ENCODE measurements around the gene PLB1.

Gene PLB1

GRCh38 chr2:28453396-28453795 is 42.5 kb upstream of the PLB1 start:
- no peak overlapping the region for H3K9ac ChIP-seq (ENCODE audit: low read depth, low read length)
- H3K27me3 ChIP-seq (ENCODE audit: control insufficient read depth, insufficient read depth, low read length), result no peaks in the 10 kb centered on the region
- no peaks in the 10 kb centered on the region for H3K9me3 ChIP-seq (ENCODE audit: control insufficient read depth, insufficient read depth, low read length)
- no peak overlapping the region for H3K4me3 ChIP-seq (ENCODE audit: low read depth, low read length)
- H3K4me1 ChIP-seq (ENCODE audit: control insufficient read depth, insufficient read depth, low read length), result no peaks in the 10 kb centered on the region
- no peaks in the 10 kb centered on the region for H3K36me3 ChIP-seq (ENCODE audit: control insufficient read depth, insufficient read depth, low read length)

- Histone ChIP-seq H3K4me3 (ENCODE audit: low read depth, low read length) (no peak overlapping the region), H3K9ac (ENCODE audit: low read depth, low read length) (no peak overlapping the region), H3K36me3 (ENCODE audit: control insufficient read depth, insufficient read depth, low read length) (no peaks in the 10 kb centered on the region), H3K9me3 (ENCODE audit: control insufficient read depth, insufficient read depth, low read length) (no peaks in the 10 kb centered on the region), H3K27me3 (ENCODE audit: control insufficient read depth, insufficient read depth, low read length) (no peaks in the 10 kb centered on the region), H3K4me1 (ENCODE audit: control insufficient read depth, insufficient read depth, low read length) (no peaks in the 10 kb centered on the region)
Measured at GRCh38 chr2:28454016-28454930, 41.6 kb upstream of the PLB1 start.

DNA sequence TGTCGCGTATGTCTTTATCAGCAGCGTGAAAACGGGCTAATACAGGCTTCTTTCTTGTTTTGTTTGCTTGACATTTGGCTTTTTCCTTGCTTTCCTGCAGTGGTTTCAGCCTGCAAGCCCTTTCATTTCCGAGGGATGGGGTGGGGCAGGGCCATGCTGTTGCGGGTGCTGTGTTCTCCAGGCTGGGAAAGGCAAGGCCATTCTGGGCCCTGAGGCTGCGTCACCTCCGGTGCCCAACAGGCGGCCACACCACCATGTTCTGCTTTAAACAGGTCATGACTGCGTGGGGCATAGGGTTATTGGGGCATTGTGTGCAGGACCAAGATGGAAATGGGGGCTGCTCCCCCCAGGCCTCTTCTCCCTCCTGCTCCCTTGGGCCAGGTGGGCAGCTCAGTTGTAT is 38.6 kb upstream of the PLB1 start:
- no peak overlapping the region for H3K9ac ChIP-seq (ENCODE audit: low read depth, low read length)
- H3K9me3 ChIP-seq (ENCODE audit: control insufficient read depth, insufficient read depth, low read length), result no peaks in the 10 kb centered on the region
- no peaks in the 10 kb centered on the region for H3K4me1 ChIP-seq (ENCODE audit: control insufficient read depth, insufficient read depth, low read length)
- no peak overlapping the region for H3K4me3 ChIP-seq (ENCODE audit: low read depth, low read length)
- no peaks in the 10 kb centered on the region for H3K36me3 ChIP-seq (ENCODE audit: control insufficient read depth, insufficient read depth, low read length)
- H3K27me3 ChIP-seq (ENCODE audit: control insufficient read depth, insufficient read depth, low read length), result no peaks in the 10 kb centered on the region

DNA sequence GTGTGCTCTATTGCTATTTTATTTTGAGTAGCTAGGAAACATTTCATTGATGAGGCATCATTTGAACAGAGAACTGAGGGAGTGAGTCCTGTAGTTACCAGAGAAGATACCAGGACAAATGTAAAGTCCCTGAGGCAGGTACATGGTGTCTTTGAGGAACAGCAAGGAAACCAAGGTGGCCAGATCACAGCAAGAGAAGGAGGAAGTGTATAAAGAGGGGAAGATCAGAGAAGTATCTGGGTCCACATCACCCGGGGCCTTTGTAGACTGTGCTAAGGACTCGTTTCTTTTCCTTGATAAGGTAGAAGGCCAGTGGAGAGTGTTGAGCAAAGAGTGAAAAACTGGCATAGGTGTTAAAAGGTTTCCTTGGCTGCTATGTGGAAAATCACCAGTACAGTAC is 34.8 kb upstream of the PLB1 start:
- Histone ChIP-seq H3K4me3 (ENCODE audit: low read depth, low read length) (no peak overlapping the region), H3K4me1 (ENCODE audit: control insufficient read depth, insufficient read depth, low read length) (no peaks in the 10 kb centered on the region), H3K36me3 (ENCODE audit: control insufficient read depth, insufficient read depth, low read length) (no peaks in the 10 kb centered on the region), H3K27me3 (ENCODE audit: control insufficient read depth, insufficient read depth, low read length) (no peaks in the 10 kb centered on the region), H3K9ac (ENCODE audit: low read depth, low read length) (no peak overlapping the region), H3K9me3 (ENCODE audit: control insufficient read depth, insufficient read depth, low read length) (no peaks in the 10 kb centered on the region)

- no peaks in the 10 kb centered on the region for H3K27me3 ChIP-seq (ENCODE audit: control insufficient read depth, insufficient read depth, low read length)
- H3K4me3 ChIP-seq (ENCODE audit: low read depth, low read length), result no peak overlapping the region
- H3K4me1 ChIP-seq (ENCODE audit: control insufficient read depth, insufficient read depth, low read length), result no peaks in the 10 kb centered on the region
Measured at GRCh38 chr2:28462122-28462521, 33.7 kb upstream of the PLB1 start.

DNA sequence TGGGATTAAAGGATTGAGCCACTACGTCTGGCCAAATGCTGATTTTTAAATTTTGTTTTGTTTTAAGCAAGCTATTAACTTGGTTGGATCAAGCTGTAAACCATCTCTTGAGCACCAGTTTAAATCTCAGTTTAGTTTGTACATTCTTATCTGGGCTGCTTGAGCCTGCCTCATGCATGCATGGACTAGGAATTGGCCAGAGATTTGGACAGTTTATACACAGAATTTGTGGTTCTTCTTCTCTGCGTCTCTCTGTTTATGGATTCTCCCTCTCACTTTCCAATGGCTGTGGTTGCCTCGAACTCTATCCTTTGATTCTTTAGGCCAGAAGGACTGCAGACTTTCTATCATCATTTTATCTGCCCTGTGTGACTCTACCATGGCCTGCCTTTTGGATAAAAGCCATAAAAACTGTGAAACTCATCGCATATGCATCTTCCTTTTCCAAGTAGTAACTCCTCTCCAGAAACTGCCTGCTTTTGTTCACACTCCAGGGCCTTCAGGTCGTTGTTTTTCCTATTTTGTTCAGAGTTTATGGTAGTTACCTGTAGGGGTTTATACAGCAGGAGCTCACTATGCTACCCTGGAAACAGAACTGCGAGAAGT is 32.5 kb upstream of the PLB1 start:
- no peak overlapping the region for H3K9ac ChIP-seq (ENCODE audit: low read depth, low read length)
- no peaks in the 10 kb centered on the region for H3K9me3 ChIP-seq (ENCODE audit: control insufficient read depth, insufficient read depth, low read length)
- no peaks in the 10 kb centered on the region for H3K4me1 ChIP-seq (ENCODE audit: control insufficient read depth, insufficient read depth, low read length)
- H3K27me3 ChIP-seq (ENCODE audit: control insufficient read depth, insufficient read depth, low read length), result no peaks in the 10 kb centered on the region
- H3K4me3 ChIP-seq (ENCODE audit: low read depth, low read length), result no peak overlapping the region
- H3K36me3 ChIP-seq (ENCODE audit: control insufficient read depth, insufficient read depth, low read length), result no peaks in the 10 kb centered on the region

More at GRCh38 chr2:28462122-28462521, 33.7 kb upstream of the PLB1 start:
- H3K9ac ChIP-seq (ENCODE audit: low read depth, low read length), result no peak overlapping the region
- H3K9me3 ChIP-seq (ENCODE audit: control insufficient read depth, insufficient read depth, low read length), result no peaks in the 10 kb centered on the region
- H3K36me3 ChIP-seq (ENCODE audit: control insufficient read depth, insufficient read depth, low read length), result no peaks in the 10 kb centered on the region

GRCh38 chr2:28463893-28464292 is 32.0 kb upstream of the PLB1 start:
- Histone ChIP-seq H3K9ac (ENCODE audit: low read depth, low read length) (no peak overlapping the region), H3K4me3 (ENCODE audit: low read depth, low read length) (no peak overlapping the region), H3K9me3 (ENCODE audit: control insufficient read depth, insufficient read depth, low read length) (no peaks in the 10 kb centered on the region), H3K4me1 (ENCODE audit: control insufficient read depth, insufficient read depth, low read length) (no peaks in the 10 kb centered on the region), H3K36me3 (ENCODE audit: control insufficient read depth, insufficient read depth, low read length) (no peaks in the 10 kb centered on the region), H3K27me3 (ENCODE audit: control insufficient read depth, insufficient read depth, low read length) (no peaks in the 10 kb centered on the region)

- Histone ChIP-seq H3K36me3 (ENCODE audit: control insufficient read depth, insufficient read depth, low read length) (no peaks in the 10 kb centered on the region), H3K4me1 (ENCODE audit: control insufficient read depth, insufficient read depth, low read length) (no peaks in the 10 kb centered on the region), H3K9me3 (ENCODE audit: control insufficient read depth, insufficient read depth, low read length) (no peaks in the 10 kb centered on the region), H3K4me3 (ENCODE audit: low read depth, low read length) (no peak overlapping the region), H3K27me3 (ENCODE audit: control insufficient read depth, insufficient read depth, low read length) (no peaks in the 10 kb centered on the region), H3K9ac (ENCODE audit: low read depth, low read length) (no peak overlapping the region)
Measured at GRCh38 chr2:28465148-28465885, 30.5 kb upstream of the PLB1 start.

DNA sequence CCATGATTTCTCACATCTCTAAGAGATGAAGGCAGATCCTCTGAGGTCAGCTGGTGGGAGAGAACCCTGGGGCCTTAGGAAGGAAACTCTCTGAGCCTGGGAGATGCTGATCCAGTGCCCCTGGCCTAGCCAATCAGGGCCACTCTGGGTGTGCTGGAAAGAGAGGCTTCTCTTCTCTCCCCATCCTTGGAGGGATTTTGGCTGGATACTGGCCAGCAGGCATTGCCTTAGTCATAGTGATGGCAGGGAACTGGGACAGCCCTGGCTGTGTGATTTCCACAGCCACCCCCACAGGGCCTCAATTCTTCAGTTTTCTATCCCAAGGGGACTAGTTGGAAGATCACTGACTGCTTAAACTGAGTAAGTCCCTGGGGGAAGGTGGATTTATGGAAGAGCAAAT is 26.6 kb upstream of the PLB1 start:
- H3K36me3 ChIP-seq (ENCODE audit: control insufficient read depth, insufficient read depth, low read length), result no peaks in the 10 kb centered on the region
- no peaks in the 10 kb centered on the region for H3K27me3 ChIP-seq (ENCODE audit: control insufficient read depth, insufficient read depth, low read length)
- H3K4me1 ChIP-seq (ENCODE audit: control insufficient read depth, insufficient read depth, low read length), result no peaks in the 10 kb centered on the region
- no peak overlapping the region for H3K9ac ChIP-seq (ENCODE audit: low read depth, low read length)
- H3K4me3 ChIP-seq (ENCODE audit: low read depth, low read length), result no peak overlapping the region
- no peaks in the 10 kb centered on the region for H3K9me3 ChIP-seq (ENCODE audit: control insufficient read depth, insufficient read depth, low read length)

DNA sequence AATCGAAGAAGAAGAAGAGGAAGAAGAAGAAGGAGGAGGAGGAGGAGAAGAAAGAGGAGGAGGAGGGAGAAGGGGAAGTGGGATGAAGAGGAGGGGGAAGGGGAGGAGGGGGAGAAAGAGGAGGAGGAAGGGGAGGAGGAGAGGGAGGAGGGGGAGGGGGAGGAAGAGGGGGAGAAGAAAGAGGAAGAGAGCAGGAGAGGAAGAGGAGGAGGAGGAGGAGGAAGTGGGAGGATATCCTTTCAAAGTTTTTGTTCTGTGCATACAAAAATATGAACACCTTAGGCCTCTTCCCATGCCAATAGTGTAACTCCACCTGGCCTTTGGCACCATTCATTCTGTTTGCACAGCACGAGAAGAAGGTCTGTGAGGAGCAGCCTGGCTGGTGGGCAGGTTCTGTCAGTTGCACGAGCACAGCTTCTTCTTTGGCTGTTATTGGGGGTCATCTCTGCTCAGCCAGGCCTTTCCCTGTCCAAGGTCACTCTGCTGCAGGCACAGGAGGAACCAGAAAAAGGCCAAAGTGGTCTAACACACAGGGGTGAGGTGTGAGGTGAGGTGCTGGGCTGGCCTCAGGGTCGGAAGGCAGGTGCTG is 25.8 kb upstream of the PLB1 start:
- Histone ChIP-seq H3K27me3 (ENCODE audit: control insufficient read depth, insufficient read depth, low read length) (no peaks in the 10 kb centered on the region), H3K4me1 (ENCODE audit: control insufficient read depth, insufficient read depth, low read length) (no peaks in the 10 kb centered on the region), H3K4me3 (ENCODE audit: low read depth, low read length) (no peak overlapping the region), H3K36me3 (ENCODE audit: control insufficient read depth, insufficient read depth, low read length) (no peaks in the 10 kb centered on the region), H3K9ac (ENCODE audit: low read depth, low read length) (no peak overlapping the region), H3K9me3 (ENCODE audit: control insufficient read depth, insufficient read depth, low read length) (no peaks in the 10 kb centered on the region)

DNA sequence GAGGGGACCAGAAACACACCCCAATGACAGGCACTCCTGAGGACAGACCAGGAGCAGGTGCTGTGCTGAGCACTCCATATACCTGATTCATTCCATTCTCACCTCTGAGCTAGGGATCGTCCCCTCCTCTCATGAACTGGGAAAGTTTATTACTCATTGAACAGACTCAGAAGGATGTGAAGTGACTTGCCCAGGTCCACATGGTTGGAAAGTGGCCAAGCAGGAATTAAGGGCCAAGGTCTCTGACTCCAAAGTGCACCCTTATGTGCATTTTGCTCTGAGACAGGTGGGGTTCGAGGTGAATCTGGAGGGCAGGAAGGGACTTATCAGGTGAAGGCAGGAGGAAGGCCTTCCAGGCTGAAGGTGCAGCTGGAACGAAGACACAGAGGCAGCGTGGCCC is 25.1 kb upstream of the PLB1 start:
- H3K9me3 ChIP-seq (ENCODE audit: control insufficient read depth, insufficient read depth, low read length), result no peaks in the 10 kb centered on the region
- H3K4me3 ChIP-seq (ENCODE audit: low read depth, low read length), result no peak overlapping the region
- no peak overlapping the region for H3K9ac ChIP-seq (ENCODE audit: low read depth, low read length)
- no peaks in the 10 kb centered on the region for H3K4me1 ChIP-seq (ENCODE audit: control insufficient read depth, insufficient read depth, low read length)
- no peaks in the 10 kb centered on the region for H3K36me3 ChIP-seq (ENCODE audit: control insufficient read depth, insufficient read depth, low read length)
- no peaks in the 10 kb centered on the region for H3K27me3 ChIP-seq (ENCODE audit: control insufficient read depth, insufficient read depth, low read length)
